Stomach (tissue), 4 donors: ENCODE measurements around the gene SRRM1.

Experiments
- POLR2AphosphoS5 ChIP-seq, 3 donors: sonication (generic); formaldehyde crosslinking; IDR thresholded peaks; one replicate each; pipeline ENCODE4 v1.6.1; 2016; ENCODE audit warnings: antibody characterized with exemption in 3 of 3
- TF ChIP-seq, protein P1 (sequence below), 7 experiments: fragments of 450-650 bp in 4 of 7; fragments of 200-600 bp in 3 of 7; sonication (generic) in 3 of 7; IDR thresholded peaks; one replicate each; pipeline ENCODE4 v1.5.1; 2016 to 2019; ENCODE audit warnings: antibody characterized with exemption in 7 of 7, control low read depth in 2 of 7, mild to moderate bottlenecking in 1 of 7

DNA sequence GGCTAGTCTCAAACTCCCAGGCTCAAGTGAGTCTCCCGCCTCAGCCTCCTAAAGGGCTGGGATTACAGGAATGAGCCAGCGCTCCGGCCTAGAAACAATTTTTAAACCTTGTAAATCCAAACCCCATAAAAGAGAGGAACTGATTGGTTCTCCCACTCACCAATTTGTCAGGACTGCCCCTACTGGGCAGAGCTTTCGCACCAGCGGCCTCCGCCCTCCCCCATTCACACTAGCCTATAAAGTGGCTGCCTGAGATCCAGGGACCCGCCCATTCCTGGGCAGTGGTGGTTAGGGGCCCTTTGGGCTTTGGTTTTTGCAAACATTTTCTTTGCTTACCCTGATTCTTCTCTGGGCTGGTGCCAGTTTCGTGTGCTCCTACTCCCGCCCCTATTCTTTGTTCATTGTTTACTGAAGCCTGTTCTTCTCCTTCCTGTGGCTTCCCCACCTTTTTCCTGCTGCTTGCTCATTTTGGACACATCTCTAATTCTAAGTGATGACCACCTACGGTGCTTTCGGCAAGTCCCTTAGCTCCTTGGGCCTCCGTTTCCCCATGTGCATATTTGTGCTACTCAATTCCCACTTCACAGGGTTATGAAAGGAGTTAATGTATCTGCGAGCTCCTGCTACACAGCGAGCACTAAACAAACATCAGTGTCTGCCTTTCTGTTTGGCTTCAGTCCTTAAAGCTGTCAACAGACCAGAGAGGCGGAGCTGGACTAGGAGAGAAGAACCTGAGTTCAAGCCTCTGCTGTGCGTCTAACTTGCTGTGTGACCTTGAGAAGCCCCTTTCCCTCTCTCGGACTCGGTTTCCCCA, 62.4 kb downstream of the SRRM1 start:
- TF ChIP-seq, protein P1, sequence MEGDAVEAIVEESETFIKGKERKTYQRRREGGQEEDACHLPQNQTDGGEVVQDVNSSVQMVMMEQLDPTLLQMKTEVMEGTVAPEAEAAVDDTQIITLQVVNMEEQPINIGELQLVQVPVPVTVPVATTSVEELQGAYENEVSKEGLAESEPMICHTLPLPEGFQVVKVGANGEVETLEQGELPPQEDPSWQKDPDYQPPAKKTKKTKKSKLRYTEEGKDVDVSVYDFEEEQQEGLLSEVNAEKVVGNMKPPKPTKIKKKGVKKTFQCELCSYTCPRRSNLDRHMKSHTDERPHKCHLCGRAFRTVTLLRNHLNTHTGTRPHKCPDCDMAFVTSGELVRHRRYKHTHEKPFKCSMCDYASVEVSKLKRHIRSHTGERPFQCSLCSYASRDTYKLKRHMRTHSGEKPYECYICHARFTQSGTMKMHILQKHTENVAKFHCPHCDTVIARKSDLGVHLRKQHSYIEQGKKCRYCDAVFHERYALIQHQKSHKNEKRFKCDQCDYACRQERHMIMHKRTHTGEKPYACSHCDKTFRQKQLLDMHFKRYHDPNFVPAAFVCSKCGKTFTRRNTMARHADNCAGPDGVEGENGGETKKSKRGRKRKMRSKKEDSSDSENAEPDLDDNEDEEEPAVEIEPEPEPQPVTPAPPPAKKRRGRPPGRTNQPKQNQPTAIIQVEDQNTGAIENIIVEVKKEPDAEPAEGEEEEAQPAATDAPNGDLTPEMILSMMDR (IDR thresholded peaks at IDR 0.05) = no peak
- peak in 1 of 3 donors; percentile 39 for TF ChIP-seq POLR2AphosphoS5 (IDR thresholded peaks at IDR 0.05)
